Memory B cell (primary cell): ENCODE measurements around the gene UGT1A7.

Experiments
- ATAC-seq: fragments of 150-1000 bp; cut with Tn5 transposase; 2 replicates; pipeline ENCODE4 v1.10.0; 2021; ENCODE audit warnings: low read depth, mild to moderate bottlenecking, moderate library complexity
- DNase-seq, 2 donors: peaks; one replicate each; pipeline ENCODE4 v3.0.0; 2022; ENCODE audit warnings: low spot score in 2 of 2
- H3K27ac Mint-ChIP-seq: one replicate; pipeline ENCODE4 v1.8.0; 2022; ENCODE audit warnings: mild to moderate bottlenecking, moderate library complexity, mixed read lengths
- H3K27me3 Mint-ChIP-seq: one replicate; pipeline ENCODE4 v1.8.0; 2022; ENCODE audit warnings: mixed read lengths
- H3K36me3 Mint-ChIP-seq: one replicate; pipeline ENCODE4 v1.8.0; 2022; ENCODE audit warnings: mild to moderate bottlenecking, mixed read lengths
- H3K4me1 Mint-ChIP-seq: one replicate; pipeline ENCODE4 v1.8.0; 2022; ENCODE audit warnings: mixed read lengths
- H3K4me3 Mint-ChIP-seq: one replicate; pipeline ENCODE4 v1.8.0; 2022; ENCODE audit warnings: mild to moderate bottlenecking, moderate library complexity, mixed read lengths
- H3K9me3 Mint-ChIP-seq: one replicate; pipeline ENCODE4 v1.8.0; 2022; ENCODE audit warnings: mixed read lengths

UGT1A7 gene

DNA sequence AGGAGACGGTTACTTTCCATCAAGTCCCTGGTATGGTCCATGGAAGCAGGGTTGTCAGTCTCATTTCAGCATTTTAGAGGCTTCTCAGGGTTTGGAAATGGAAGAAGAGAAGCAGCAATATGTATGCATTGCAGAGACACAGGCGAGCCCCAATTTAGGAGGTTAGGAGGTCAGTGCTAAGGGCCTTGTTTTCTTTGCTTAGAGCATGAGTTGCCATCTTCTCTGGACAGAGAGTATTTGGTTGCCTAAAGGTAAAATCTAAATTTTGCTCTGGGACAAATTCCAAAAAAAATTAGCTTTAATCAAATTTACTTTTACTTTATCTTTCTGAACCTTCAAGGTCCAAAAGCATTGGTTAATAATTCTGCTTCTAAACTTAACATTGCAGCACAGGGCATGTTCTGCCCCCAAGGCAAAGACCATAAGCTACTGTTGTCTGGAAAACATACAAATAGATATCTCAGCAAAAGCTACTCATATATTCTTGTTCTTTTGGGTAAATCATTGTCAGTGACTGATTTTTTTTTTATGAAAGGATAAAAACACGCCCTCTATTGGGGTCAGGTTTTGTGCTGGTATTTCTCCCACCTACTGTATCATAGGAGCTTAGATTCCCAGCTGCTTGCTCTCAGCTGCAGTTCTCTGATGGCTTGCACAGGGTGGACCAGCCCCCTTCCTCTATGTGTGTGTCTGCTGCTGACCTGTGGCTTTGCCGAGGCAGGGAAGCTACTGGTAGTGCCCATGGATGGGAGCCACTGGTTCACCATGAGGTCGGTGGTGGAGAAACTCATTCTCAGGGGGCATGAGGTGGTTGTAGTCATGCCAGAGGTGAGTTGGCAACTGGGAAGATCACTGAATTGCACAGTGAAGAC, 10.2 kb upstream of the UGT1A7 start, which contains the start of gene UGT1A9:
Gene UGT1A9, plus strand, starts transcription at position 609 of the 872 bp plus-strand sequence. Its CDS starts 37 bp downstream, at position 646.
- Mint-ChIP-seq H3K9me3 (peaks cover 2% of the 10 kb centered on the region), H3K36me3 (peaks cover 2% of the 10 kb centered on the region), H3K27ac (no peak within 1 kb of the TSS)

DNA sequence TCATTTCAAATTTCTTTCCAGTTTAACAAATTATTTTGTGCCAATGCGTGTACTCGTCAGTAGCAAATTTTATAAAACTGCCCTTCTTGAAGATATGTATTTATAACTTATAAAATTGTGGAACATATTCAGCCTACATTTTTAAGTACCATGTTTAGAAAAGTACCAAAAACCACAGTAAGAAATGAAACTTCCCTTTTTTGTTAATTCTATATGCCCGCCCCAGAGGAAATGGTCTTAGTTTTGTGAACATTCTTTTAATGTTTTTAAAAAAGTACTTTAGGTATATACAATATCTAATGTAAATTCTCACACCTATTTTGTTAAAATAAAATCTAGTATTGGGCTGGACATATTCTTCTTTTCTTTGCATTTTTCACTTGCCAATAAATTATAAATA, 8.8 kb upstream of the UGT1A7 start:
- no peak overlapping the region for H3K4me3 Mint-ChIP-seq
- peaks cover 2% of the 10 kb centered on the region for H3K9me3 Mint-ChIP-seq
- H3K4me1 Mint-ChIP-seq = no peaks in the 10 kb centered on the region
- H3K36me3 Mint-ChIP-seq = peaks cover 2% of the 10 kb centered on the region
- H3K27ac Mint-ChIP-seq = no peak overlapping the region
- DNase-seq (no peak), ATAC-seq (no peak)
- peaks cover 12% of the 10 kb centered on the region for H3K27me3 Mint-ChIP-seq

More for the DNA sequence above, 10.2 kb upstream of the UGT1A7 start, which contains the start of gene UGT1A9:
- ATAC-seq (no peak), DNase-seq (no peak)
- Mint-ChIP-seq H3K27me3 (peaks cover 12% of the 10 kb centered on the region), H3K4me1 (no peaks in the 10 kb centered on the region), H3K4me3 (no peak within 1 kb of the TSS)

DNA sequence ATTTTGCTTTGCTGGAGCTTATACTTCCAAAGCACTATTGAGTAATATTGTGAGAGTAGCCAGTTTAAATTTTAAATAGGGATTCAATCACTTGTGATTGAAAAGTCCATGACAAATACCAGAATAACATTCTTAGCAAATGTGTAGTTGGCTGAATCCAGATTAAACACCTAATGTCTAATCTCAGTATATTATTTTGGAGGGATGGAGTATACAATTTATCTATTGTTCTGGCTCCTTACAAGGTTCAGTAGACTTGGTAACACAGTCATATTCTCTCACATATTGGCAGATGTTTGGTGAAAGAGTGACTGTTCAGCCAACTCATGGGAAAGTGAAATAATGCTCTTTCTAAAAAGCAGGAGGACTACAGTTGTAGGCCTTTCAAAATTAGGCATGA, 7.8 kb upstream of the UGT1A7 start:
- peaks cover 14% of the 10 kb centered on the region for H3K27me3 Mint-ChIP-seq

DNA sequence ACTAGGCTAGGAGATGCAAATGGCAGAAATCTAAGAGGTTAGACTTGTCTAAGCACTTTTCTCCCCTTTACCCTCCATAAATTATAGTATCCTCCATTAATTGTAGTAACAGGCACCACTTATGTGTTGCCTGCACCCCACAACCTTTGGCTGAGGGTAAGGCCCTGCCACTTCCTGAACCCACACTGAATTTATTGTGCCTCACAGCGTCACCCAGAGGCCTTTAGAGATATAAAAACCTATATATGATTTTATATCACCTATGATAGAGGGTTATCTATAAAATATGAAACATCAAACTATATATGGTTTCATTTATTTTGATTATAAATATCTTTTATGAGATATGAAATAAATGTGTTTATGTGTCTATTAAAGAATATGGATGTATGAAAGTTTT, 7.4 kb upstream of the UGT1A7 start:
- DNase-seq = no peak
- no peaks in the 10 kb centered on the region for H3K9me3 Mint-ChIP-seq
- H3K4me3 Mint-ChIP-seq = no peak overlapping the region
- H3K27me3 Mint-ChIP-seq = peaks cover 14% of the 10 kb centered on the region
- no peak for ATAC-seq
- H3K27ac Mint-ChIP-seq = no peak overlapping the region
- no peaks in the 10 kb centered on the region for H3K4me1 Mint-ChIP-seq
- no peaks in the 10 kb centered on the region for H3K36me3 Mint-ChIP-seq

More for the DNA sequence above, 7.8 kb upstream of the UGT1A7 start:
- Mint-ChIP-seq H3K9me3 (no peaks in the 10 kb centered on the region), H3K4me1 (no peaks in the 10 kb centered on the region), H3K27ac (no peak overlapping the region), H3K36me3 (no peaks in the 10 kb centered on the region), H3K4me3 (no peak overlapping the region)
- no peak for DNase-seq
- ATAC-seq = no peak

DNA sequence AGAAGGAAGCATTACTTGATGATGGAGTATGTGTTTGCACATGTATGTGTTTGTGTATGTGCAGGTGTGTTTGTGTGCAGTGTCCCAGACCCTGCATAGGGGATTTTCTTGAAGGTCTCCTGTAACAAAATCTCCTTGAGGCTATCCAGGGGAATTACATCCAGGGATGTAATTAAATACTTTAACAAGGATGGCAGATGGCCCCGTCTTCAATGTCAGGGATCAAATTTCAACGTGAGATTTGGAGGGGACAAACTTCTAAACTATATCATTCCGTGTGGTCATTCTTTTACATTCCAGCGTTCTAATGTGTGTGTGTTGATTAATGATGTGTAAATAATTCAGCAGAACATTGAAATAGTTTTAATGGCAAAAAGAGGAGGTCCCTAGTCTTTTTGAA, 6.7 kb upstream of the UGT1A7 start:
- no peak for ATAC-seq
- DNase-seq = no peak
- Mint-ChIP-seq H3K4me1 (no peaks in the 10 kb centered on the region), H3K27me3 (peaks cover 14% of the 10 kb centered on the region), H3K9me3 (no peaks in the 10 kb centered on the region), H3K36me3 (no peaks in the 10 kb centered on the region), H3K4me3 (no peak overlapping the region), H3K27ac (no peak overlapping the region)

DNA sequence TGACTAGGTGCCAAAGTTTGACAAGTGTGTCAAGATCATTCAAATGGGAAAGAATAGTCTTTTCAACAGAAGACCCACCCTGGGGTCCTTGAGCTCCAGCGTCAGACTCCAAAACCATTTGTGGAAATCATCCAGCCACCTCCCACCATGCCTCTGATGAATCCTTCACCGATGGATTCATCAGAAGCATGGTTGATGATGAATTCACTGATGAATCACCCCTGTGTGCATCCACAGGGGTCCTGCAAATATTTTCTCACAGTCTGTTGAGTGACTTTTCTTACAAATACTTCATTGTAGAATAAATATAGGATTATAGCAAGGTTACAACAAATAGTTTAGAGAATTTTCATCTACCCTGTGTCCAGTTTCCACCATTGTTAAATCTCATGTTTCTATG, 5.7 kb upstream of the UGT1A7 start:
- DNase-seq (no peak), ATAC-seq (no peak)
- Mint-ChIP-seq H3K4me3 (no peak overlapping the region), H3K9me3 (no peaks in the 10 kb centered on the region), H3K27me3 (peaks cover 10% of the 10 kb centered on the region), H3K4me1 (no peaks in the 10 kb centered on the region), H3K36me3 (no peaks in the 10 kb centered on the region), H3K27ac (no peak overlapping the region)

DNA sequence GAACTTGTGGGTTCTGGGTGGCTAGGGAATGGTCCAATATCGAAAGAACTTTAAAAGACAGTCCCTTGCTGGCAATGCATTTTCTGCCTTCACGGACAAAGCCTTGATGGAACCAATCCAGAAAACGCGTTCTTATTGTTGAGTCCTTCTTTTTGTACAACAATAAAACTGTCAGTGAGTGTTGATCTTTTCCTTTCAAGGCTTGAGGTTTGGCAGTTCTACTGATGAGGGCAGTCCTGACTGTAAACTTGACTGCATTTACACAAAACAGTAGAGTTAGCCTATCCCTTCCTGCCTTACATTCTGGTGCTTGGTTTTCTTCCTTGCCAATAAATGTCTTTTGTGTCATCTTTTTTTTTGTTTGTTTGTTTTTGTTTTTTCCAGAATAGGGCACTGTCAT, 2.5 kb upstream of the UGT1A7 start:
- no peaks in the 10 kb centered on the region for H3K9me3 Mint-ChIP-seq
- no peak overlapping the region for H3K4me3 Mint-ChIP-seq
- no peak overlapping the region for H3K27ac Mint-ChIP-seq
- ATAC-seq (no peak), DNase-seq (no peak)
- H3K36me3 Mint-ChIP-seq = no peaks in the 10 kb centered on the region
- no peaks in the 10 kb centered on the region for H3K4me1 Mint-ChIP-seq
- peaks cover 7% of the 10 kb centered on the region for H3K27me3 Mint-ChIP-seq

DNA sequence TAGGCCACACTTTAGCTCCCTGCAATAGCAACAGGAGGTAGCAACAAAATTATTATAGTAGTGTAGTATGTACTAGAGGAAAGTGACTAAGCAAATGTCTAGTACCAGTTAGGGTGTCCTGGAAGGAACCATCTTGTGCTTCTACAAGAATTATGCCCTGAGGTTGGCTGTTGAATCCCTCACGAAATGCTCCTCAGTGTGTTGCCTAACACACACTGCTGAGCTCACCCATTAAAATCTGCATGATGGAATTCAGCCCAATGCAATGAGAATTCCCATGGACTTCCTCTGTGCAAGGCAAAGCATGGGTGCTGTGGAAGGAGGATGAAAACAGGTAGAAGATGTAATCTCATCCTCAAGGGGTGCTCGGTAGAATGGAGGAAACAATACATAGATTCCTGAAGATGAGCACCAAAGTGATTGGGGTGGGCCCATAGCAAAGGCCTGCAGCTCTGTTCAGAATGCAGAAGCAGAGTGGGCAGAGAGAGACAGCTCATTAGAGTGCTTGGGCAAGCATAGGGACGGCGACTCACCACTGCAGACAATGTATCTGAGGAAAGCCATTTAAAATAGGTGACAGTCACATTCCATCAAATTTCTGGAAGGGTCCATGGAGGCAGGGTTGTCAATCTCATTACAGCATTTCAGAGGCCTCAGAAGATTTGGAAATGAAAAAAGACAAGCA, 1.2 kb upstream of the UGT1A7 start:
- DNase-seq = no peak
- H3K9me3 Mint-ChIP-seq = no peaks in the 10 kb centered on the region
- no peak overlapping the region for H3K4me3 Mint-ChIP-seq
- H3K27me3 Mint-ChIP-seq = peaks cover 4% of the 10 kb centered on the region
- no peaks in the 10 kb centered on the region for H3K36me3 Mint-ChIP-seq
- H3K27ac Mint-ChIP-seq = no peak overlapping the region
- no peaks in the 10 kb centered on the region for H3K4me1 Mint-ChIP-seq
- no peak for ATAC-seq

DNA sequence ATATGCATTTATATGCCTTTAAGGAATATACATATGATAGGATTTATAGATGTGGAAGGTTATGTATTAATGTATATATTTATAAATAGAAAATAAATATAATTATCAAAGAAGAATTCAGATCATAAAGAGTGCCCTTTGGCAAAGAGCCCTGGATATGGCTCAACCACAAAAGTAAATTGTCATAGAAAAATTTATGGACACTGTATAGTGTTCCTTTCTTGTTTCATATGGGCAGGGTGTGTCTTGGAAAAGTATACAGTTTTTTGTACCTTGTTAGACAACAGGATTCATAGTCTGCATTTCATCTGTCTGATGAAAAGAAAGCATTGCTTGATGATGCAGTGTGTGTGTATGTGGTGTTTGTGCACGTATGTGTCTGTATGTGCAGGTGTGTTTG, 2.9 kb downstream of the UGT1A7 start:
- H3K9me3 Mint-ChIP-seq = no peaks in the 10 kb centered on the region
- ATAC-seq = no peak
- H3K4me3 Mint-ChIP-seq = no peak overlapping the region
- H3K36me3 Mint-ChIP-seq = no peaks in the 10 kb centered on the region
- H3K27me3 Mint-ChIP-seq = peaks cover 12% of the 10 kb centered on the region
- no peak for DNase-seq
- H3K27ac Mint-ChIP-seq = no peak overlapping the region
- H3K4me1 Mint-ChIP-seq = peaks cover 6% of the 10 kb centered on the region

- Mint-ChIP-seq H3K4me1 (peaks cover 6% of the 10 kb centered on the region), H3K4me3 (no peak overlapping the region), H3K27ac (no peak overlapping the region), H3K9me3 (no peaks in the 10 kb centered on the region), H3K27me3 (peaks cover 12% of the 10 kb centered on the region), H3K36me3 (no peaks in the 10 kb centered on the region)
- no peak for DNase-seq
- no peak for ATAC-seq
Measured at GRCh38 chr2:233686928-233687327, 5.2 kb downstream of the UGT1A7 start.

DNA sequence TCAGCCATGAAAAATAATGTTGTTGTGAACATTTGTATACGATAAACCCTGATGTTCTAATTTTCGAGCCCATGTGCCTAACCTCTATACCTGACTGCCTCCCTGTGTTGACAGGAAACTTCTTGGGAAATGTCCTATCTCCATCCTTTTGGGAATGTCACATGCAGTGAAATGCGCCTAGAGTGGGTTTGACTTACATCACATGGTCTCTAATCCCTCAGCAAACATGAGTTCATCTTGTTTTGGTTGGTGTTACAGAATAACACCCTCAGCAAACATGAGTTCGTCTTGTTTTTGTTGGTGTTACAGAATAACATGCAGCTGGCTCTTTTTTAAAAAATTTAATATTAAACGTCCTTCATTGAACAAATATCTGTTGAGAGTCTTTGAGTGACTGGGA, 6.6 kb downstream of the UGT1A7 start:
- ATAC-seq = no peak
- no peak overlapping the region for H3K4me3 Mint-ChIP-seq

DNA sequence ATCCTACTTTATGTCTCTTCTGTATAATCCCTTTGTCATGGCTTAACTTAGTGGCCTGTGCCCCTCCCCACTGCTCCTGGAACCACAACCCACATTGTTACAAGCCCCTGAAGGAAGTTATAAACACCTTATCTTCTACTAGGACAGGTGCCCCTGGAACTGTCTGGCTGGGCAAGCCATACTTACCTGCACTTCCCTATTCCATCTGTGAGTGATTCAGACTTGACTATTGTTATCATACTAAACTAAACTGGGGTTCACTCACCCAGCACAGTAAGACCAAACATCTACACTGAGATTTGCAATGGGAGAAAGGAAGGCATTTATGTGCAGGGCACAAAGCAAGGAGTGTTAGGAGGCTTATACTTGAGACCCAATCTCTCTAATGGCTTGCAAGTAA, 7.3 kb downstream of the UGT1A7 start:
- no peak overlapping the region for H3K4me3 Mint-ChIP-seq
- DNase-seq = no peak
- no peaks in the 10 kb centered on the region for H3K9me3 Mint-ChIP-seq
- peaks cover 12% of the 10 kb centered on the region for H3K27me3 Mint-ChIP-seq
- no peaks in the 10 kb centered on the region for H3K36me3 Mint-ChIP-seq
- ATAC-seq = no peak
- peaks cover 6% of the 10 kb centered on the region for H3K4me1 Mint-ChIP-seq
- no peak overlapping the region for H3K27ac Mint-ChIP-seq

More for the DNA sequence above, 6.6 kb downstream of the UGT1A7 start:
- Mint-ChIP-seq H3K9me3 (no peaks in the 10 kb centered on the region), H3K4me1 (peaks cover 6% of the 10 kb centered on the region), H3K27me3 (peaks cover 12% of the 10 kb centered on the region), H3K27ac (no peak overlapping the region), H3K36me3 (no peaks in the 10 kb centered on the region)
- no peak for DNase-seq

- no peak overlapping the region for H3K27ac Mint-ChIP-seq
- ATAC-seq (no peak), DNase-seq (no peak)
- H3K4me1 Mint-ChIP-seq = peaks cover 6% of the 10 kb centered on the region
- H3K27me3 Mint-ChIP-seq = peaks cover 12% of the 10 kb centered on the region
- H3K4me3 Mint-ChIP-seq = no peak overlapping the region
- no peaks in the 10 kb centered on the region for H3K36me3 Mint-ChIP-seq
- no peaks in the 10 kb centered on the region for H3K9me3 Mint-ChIP-seq
Measured at GRCh38 chr2:233689501-233689900, 7.8 kb downstream of the UGT1A7 start.

- no peak overlapping the region for H3K27ac Mint-ChIP-seq
- no peak for ATAC-seq
Measured at GRCh38 chr2:233690444-233690843, 8.7 kb downstream of the UGT1A7 start.

More at GRCh38 chr2:233690444-233690843, 8.7 kb downstream of the UGT1A7 start:
- peaks cover 6% of the 10 kb centered on the region for H3K4me1 Mint-ChIP-seq
- no peaks in the 10 kb centered on the region for H3K9me3 Mint-ChIP-seq
- H3K36me3 Mint-ChIP-seq = no peaks in the 10 kb centered on the region
- H3K27me3 Mint-ChIP-seq = peaks cover 12% of the 10 kb centered on the region
- no peak overlapping the region for H3K4me3 Mint-ChIP-seq
- no peak for DNase-seq
